NCI-H1694 treated with DMSO at 0.1 percent for 48 hours (cell line): ENCODE measurements around the gene WWC2.

ENCODE experiments used
- DNase-seq: peaks from one replicate; lab custom pipeline; 2025; lab: John Stamatoyannopoulos, UW

WWC2 gene

GRCh38 chr4:183329954-183330742 lies 231.1 kb downstream of the WWC2 start:
- DNase-seq: no peak

DNA sequence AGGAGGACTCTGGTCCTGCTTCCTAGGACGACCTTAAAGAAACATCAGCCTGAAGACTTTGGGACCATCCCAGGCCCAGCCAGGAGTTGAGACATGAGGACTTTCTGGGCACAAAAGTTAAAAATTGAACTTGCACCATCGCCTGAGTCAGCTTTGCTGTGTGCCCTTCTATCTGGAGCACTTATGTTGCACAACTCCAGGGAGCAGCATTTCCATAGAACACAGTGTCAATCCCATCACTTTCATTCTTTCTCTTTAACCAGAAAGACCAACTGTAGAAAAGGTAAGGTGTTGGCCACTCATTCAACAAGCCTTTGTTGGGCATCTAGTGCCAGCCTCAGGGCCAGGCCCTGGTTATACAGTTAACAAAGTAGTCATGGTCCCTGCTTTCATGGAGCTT lies 231.8 kb downstream of the WWC2 start:
- no peak for DNase-seq

DNA sequence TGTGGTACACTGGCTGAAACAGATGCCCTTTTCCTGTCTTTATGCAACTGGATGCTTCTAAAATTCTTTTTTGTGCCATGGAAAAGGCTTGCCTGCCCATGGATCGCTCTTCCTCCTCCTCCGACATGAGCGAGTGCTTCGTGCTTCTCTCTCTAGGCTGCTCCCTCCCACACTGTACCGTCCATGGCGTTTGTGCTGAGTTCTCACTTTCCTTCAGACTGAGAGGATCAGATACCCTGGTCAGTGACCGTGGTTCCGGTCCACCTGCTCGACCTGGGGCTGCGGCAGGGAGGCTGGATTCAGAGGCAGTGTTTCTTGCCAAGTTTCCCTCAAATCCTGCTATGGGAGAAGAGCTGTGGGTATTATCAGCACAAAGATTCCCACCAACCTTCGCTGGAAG lies 233.4 kb downstream of the WWC2 start:
- no peak for DNase-seq

GRCh38 chr4:183333202-183333601 lies 234.1 kb downstream of the WWC2 start:
- DNase-seq: no peak

DNA sequence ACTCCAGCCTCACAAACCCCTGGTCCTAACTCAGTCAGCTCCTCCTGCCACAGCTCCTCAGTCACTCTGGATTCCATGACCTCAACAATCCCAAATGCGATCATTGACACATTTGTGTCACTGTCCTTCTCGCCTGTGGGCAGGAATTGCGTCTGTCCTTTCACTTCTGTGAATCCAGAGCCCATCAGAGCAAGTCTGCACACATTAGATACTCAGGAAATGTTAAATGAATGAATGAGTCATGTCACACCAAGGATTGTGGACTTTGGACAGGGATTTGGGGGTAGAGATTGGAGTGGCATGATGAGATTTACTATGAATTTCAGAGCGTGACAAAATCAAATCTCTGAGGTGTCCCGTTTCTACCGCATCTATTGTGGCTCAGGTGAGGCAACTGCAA lies 234.9 kb downstream of the WWC2 start:
- no peak for DNase-seq

DNA sequence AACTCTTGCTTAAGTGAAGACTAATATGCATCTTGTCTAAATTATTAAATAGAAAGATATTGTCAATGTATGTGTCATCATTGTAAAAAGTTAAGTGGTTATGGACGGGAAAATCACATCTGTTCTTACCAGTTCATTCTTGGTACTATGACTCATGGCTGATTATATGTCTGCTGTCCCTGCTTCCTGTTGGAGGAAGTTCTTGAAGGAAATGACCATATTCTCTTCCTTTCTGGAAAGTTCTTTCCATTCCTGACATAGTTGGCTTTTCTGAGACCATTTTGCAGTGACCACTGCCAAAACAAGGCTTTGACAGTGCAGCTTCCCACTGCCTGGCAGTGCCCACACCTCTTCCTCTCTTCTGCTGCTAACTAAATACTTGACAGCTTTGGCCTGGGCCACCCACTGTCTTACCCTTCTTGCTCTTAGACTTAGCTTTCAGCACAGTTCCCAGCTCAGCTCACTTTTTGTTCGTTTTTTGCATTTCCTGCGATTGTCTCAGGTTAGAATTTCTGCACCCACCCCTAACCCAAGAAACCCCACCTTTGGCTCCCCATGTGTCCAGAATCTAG lies 236.4 kb downstream of the WWC2 start:
- no peak for DNase-seq

DNA sequence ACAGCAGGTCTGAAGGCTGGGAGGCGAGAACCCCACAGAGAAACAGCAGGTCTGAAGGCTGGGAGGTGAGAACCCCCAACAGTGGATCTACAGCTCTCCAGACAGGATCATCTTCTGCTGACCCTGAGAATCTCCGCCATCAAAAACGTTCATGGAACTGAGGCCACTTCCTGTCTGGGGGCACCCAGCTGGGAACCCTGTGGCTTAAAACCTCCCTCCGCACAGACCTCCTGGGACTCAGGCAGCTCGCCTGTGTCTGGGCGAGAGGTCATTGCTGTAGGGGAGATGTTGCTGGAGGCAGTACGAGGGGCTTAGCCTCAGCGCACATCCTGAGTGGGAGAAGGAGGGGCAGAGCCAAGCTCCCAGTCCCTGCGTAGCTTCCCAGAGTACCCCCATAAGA lies 238.3 kb downstream of the WWC2 start:
- DNase-seq: no peak

DNA sequence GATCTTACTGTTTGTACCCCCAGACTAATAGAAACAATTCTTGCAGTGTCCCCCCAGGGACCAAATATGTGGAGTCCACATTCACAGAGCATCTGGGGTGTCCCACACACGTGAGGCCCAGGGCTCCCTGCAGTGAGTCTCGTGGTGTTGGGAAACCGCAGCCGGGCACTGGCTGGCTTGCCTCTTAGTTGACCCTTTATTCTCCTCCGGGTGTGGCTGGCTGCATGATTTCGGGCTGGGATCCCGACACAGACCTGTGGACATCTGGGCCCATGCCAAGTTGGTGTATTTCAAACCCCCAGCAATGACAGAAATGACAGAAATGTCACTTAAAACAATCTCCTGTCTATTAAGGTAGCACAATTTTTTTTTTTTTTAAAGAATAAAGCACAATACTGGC lies 238.8 kb downstream of the WWC2 start:
- no peak for DNase-seq

GRCh38 chr4:183342541-183343533 lies 243.8 kb downstream of the WWC2 start:
- DNase-seq: no peak

GRCh38 chr4:183343730-183344129 lies 244.7 kb downstream of the WWC2 start:
- DNase-seq: no peak

DNA sequence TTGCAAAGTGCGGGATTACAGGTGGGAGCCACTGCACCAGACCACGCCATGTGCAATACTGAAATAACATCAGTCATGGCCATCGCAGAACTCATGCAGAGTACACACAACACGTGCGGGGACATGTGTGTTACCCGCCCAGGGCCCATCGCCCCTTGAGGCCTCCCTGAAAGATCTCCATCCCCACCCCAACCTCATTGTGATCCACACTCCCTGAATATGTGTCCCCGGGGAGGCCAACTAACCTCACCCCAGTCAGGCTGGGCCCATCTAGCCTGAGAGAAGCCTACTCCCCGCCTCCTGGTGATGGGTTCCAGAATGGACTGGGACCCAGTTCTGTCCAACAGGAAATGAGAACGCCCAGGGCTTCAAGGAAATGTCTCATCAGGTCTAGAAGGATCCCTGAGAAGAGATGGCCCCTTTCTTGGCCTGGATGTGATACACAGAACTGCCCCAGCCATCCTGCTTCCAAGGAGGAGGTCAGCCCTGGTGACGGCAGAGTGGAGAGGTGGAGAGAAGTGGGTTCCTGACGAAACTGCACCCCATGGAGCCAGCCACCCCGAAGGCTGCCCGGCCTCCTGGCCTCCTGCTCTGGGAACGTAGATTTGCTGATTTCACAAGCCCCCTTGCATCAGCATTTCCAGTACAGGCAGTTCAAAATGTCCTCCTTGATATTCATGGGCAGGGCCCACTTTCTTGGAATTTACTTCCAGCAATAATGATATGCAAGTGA lies 245.6 kb downstream of the WWC2 start:
- no peak for DNase-seq

- DNase-seq: no peak
Observed at GRCh38 chr4:183345261-183345660, 246.2 kb downstream of the WWC2 start.

- no peak for DNase-seq
Observed at GRCh38 chr4:183347146-183347545, 248.1 kb downstream of the WWC2 start.

DNA sequence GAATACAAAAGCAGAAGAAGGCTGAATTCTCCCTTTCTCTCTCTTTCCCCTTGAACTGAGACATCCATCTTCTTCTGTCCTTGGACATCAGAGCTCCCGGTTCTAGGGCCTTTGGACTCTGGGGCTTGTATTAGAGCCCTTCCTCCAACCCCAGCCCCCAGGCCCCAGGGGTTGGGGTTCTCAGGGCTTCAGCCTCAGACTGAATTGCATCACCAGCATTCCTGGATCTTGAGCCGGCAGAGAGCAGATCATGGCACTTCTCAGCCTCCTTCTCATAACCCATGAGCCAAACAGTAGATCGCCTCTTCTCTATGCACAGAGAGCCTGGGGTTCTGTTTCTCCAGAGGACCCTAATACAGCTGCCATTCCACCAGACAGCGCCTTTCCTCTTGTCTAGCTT lies 248.5 kb downstream of the WWC2 start:
- DNase-seq: no peak

GRCh38 chr4:183348136-183348535 lies 249.1 kb downstream of the WWC2 start:
- DNase-seq: no peak

DNA sequence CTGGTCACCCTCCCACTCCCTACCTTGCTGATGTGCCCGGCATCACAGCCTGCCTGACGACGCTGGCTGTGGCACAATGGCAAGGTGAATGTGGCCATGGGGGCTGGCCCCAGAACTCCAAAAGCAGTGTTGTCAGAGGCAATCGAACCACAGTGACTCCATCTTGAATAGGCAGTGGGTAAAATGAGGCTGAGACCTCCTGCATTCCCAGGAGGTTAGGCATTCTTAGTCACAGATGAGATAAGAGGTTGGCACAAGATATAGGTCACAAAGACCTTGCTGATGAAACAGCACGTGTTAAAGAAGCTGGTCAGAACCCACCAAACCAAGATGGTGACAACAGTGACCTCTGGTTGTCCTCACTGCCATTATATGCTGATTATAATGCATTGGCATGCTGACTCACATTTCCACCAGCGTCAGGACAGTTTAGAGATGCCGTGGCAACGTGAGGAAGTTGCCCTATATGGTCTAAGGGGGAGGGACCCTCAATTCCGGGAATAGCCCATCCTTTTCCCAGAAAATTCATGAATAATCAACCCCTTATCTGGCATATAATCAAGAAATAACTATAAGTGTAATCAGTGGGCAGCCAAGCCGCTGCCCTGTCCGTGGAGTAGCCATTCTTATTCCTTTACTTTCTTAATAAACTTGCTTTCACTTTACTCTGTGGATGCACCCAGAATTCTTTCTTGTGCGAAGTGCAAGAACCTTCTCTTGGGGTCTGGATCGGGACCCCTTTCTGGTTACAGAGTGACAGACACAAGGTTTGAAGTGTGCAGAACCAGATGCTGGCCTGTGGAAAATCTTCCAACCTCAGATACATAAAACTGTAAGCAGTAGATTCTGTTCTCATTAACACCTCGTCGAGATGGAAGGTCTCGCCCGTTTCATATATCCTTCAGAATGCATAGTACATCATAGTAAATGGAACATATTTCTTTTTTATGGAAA lies 249.9 kb downstream of the WWC2 start:
- DNase-seq: no peak

DNA sequence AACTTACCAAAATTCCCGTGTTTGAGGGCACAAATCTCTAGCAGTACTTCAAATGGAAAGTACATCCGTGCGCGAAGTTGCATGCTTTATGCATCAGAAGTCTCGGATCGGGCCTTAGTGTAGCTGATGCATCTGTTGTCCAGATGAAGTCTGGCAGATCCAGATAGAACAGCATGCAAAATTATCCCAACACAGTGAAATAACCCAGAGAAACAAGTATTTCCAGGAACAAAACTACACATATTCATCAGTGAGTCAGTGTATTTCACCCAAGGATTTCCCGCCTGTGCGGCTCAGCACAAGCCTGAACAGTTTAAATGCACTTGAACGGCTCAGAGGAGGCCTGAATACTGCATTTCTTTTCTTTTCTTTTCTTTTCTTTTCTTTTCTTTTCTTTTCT lies 250.6 kb downstream of the WWC2 start:
- no peak for DNase-seq

GRCh38 chr4:183350317-183351071 lies 251.4 kb downstream of the WWC2 start:
- DNase-seq: no peak

- DNase-seq: no peak
Observed at GRCh38 chr4:183352546-183352945, 253.5 kb downstream of the WWC2 start.

DNA sequence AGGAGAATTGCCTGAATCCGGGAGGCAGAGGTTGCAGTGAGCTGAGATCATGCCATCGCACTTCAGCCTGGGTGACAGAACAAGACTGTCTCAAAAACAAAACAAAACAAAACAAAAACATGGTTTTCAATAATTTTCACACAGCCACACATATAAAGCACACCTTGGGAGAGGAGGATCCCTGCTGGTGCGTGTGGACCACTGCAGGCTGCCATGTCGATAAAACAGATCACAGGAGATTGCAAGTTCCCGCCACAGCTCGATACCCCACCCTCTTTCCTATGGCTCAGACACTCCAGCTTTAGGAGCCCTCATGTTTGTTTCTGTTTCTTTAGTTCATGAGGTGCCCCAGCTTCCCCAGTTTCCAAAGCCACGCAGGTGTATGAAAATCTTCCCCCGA lies 254.5 kb downstream of the WWC2 start:
- DNase-seq: no peak
